Cortex of kidney (tissue), 1 donor: ENCODE measurements around the gene FBXO15.

Source experiments
- DNase-seq: peaks from one replicate; lab custom pipeline; 2025; lab: John Stamatoyannopoulos, UW

FBXO15 gene

GRCh38 chr18:74153793-74154192 is 6.2 kb upstream of the FBXO15 start:
- no peak for DNase-seq

- DNase-seq = no peak
These were observed 5.7 kb upstream of the FBXO15 start for GRCh38 chr18:74153377-74153776.

- DNase-seq = no peak
These were observed 5.2 kb upstream of the FBXO15 start for GRCh38 chr18:74152857-74153256.

GRCh38 chr18:74152270-74152669 is 4.6 kb upstream of the FBXO15 start:
- no peak for DNase-seq

- no peak for DNase-seq
These were observed 2.2 kb upstream of the FBXO15 start for GRCh38 chr18:74149878-74150277.

GRCh38 chr18:74148543-74149070 is 973 bp upstream of the FBXO15 start:
- DNase-seq = no peak

- no peak for DNase-seq
These were observed 199 bp downstream of the FBXO15 start for GRCh38 chr18:74147491-74147778.

GRCh38 chr18:74146756-74147155 is 878 bp downstream of the FBXO15 start:
- no peak for DNase-seq

- DNase-seq = no peak
These were observed 5.4 kb downstream of the FBXO15 start for GRCh38 chr18:74142252-74142651.

- DNase-seq = no peak
These were observed 6.0 kb downstream of the FBXO15 start for GRCh38 chr18:74141667-74142066.

- DNase-seq = no peak
These were observed 7.1 kb downstream of the FBXO15 start for GRCh38 chr18:74140582-74140981.

- DNase-seq = no peak
These were observed 7.7 kb downstream of the FBXO15 start for GRCh38 chr18:74139888-74140287.

GRCh38 chr18:74139411-74139810 is 8.2 kb downstream of the FBXO15 start:
- no peak for DNase-seq

GRCh38 chr18:74137920-74138538 is 9.6 kb downstream of the FBXO15 start:
- DNase-seq = no peak

GRCh38 chr18:74132201-74132600 is 15.4 kb downstream of the FBXO15 start:
- DNase-seq = no peak

- no peak for DNase-seq
These were observed 16.5 kb downstream of the FBXO15 start for GRCh38 chr18:74131124-74131523.

- no peak for DNase-seq
These were observed 19.5 kb downstream of the FBXO15 start for GRCh38 chr18:74128159-74128558.

GRCh38 chr18:74126684-74127655 is 20.7 kb downstream of the FBXO15 start:
- no peak for DNase-seq

- no peak for DNase-seq
These were observed 23.0 kb downstream of the FBXO15 start for GRCh38 chr18:74124642-74125041.

- DNase-seq = no peak
These were observed 24.4 kb downstream of the FBXO15 start for GRCh38 chr18:74123200-74123599.

GRCh38 chr18:74116633-74117554 is 30.7 kb downstream of the FBXO15 start:
- no peak for DNase-seq

- DNase-seq = no peak
These were observed 32.6 kb downstream of the FBXO15 start for GRCh38 chr18:74115046-74115445.
